GM03348 (cell line): ENCODE data around the gene GNRH2.
"Not testable (repeated sequence)": the region's sequence is repeated elsewhere in the genome, so short reads cannot be mapped to it uniquely, and the experiment has no call there.

ENCODE experiments used
- DNase-seq: peaks from one replicate; pipeline ENCODE4 v3.0.0; 2012; ENCODE audit warnings: low spot score

Gene GNRH2

GRCh38 chr20:3043322-3043721, at the start of gene GNRH2:
Gene GNRH2, plus strand, starts transcription at chr20:3043622. Its CDS starts 793 bp downstream, at chr20:3044415.
- no peak for DNase-seq

DNA sequence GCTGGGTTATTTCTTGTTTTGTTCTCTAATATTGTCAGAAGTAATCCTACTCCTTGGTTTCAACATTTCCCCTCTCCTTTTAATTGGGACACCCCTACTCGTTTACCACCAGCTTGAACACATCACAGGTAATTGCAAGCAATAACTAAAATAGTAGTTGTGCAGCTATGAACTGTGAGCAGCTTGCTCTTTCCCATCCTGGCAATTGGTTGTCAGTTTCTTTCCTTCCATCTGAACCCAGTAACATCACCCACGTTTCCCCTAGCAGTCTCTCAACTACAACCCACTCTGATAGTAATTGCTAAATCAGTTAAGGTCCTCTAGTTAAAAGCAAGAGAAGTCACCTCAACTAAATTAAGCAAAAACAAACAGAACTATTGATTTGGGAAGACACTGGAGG, 47.6 kb upstream of the GNRH2 start:
- no peak for DNase-seq

GRCh38 chr20:2998728-2999127, 44.7 kb upstream of the GNRH2 start:
- DNase-seq: no peak

DNA sequence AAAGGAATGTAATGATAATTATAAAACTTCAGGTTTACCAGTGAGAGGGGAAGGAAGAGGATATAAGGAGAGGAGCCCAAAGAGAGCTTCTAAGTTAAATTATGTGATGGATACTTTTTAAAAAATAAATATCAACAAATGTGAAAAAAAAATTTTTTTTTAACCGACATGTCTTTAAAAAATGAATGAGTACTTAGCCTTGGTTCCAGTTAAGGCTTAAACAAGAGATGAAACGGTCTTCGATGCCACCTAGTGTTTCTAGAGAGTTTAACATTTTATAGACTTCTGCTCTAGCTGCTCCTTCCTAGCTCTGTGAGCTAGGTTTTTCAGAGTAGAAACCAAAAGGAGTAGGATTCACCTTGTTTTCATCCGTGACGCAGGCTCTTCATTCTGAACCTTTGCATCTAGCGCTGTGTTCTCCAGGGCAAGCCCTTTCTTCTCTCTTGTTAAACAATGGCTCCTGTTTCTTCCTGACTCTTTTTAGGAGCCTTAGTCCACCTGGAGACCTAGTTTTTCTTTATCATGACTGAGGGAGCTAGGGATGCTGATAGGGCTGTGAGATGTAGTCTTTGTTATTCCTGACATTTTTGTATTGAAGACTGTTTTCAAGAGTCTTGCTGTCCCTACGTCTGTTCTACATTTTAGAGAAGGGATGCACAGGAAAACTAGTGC, 42.4 kb upstream of the GNRH2 start:
- peak; percentile 78 for DNase-seq

- no peak for DNase-seq
These were observed 40.0 kb upstream of the GNRH2 start for GRCh38 chr20:3003416-3003815.

DNA sequence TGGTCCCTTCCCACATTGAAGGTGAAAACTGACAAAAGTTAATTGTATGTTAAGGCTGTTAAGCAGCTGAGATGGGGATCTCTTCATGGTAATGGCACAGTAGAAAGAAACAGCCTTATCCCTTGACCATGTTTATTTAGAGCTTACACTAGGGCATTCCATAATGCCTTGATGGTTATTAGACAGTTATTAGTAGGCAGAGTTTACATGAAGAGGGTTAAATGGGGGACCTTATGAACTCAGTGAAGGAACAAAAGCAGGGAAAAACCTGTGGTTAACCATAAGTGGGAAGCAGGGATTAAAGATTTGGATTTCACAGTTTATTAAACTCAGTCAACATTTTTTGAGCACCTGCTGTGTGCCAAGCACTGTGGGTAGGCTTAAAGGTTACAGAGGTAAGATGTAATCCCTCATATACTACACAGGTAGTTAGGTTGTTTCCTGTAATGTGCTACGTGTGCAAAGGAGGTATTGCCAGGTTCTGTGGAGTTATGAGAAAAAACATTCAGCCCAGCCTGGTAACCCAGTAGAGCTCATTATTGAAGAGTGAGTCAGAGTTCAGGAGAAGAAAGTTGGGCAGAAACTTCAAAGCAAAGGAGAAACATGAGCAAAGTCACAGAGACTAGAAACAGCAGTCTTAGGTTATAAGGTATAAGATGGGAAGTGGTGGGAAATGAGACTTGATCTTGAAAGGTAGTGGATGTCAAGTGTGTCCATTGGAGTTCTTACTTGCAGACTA, 32.3 kb upstream of the GNRH2 start:
- peak; percentile 53 for DNase-seq

DNA sequence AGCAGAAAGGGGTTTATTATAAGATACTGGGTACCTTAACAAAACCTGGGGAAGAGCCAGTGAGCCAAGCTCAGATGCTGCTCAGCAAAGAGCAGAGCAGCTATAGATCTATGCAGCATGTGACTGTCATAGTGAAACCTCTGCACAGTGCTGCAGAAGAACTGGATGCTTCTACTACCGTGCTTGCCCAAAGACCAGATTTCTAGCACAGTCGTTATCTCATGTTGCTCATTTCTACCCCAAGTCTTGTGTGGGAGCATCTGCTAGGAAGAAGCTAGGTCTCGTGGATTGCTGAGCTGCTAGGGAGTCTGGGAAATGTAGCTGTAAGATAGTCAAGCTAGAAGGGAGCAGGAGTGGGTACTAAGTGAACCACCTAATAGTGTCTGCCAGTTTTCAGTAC, 31.7 kb upstream of the GNRH2 start:
- DNase-seq: no peak

- no peak for DNase-seq
These were observed 29.7 kb upstream of the GNRH2 start for GRCh38 chr20:3013771-3014170.

DNA sequence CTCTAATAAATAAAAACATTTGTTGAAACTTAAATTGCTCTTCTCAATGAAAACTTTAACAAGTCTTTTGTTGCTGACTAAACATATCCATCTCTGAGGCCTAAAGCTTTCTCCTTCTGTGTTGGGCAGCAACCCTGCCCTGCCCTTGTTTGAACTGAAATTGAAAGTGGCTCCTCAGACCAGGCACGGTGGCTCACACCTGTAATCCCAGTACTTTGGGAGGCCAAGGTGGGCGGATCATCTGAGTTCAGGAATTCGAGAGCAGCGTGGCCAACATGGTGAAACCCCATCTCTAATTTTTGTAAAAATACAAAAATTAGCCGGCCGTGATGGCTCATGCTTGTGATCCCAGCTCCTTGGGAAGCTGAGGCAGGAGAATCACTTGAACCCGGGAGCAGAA, 29.2 kb upstream of the GNRH2 start:
- DNase-seq: no peak

DNA sequence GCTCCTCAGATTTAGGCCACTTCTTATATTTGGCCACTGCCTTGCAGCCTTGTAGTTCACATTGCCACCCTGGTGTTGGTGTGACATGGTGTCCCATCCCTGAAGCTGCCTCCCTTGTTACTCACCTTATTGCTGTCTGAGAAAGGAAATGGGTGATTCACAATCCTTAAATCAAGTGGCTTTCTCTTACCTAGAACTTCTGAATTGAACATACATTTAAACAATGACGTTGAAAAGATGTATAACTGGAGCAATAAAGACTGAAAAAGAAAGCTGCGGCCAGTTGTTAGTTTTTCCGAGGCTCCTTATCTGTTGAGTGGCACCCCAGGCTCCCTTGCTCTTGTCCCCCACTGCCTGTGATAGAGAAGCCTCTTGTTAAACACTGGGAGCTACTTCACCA, 28.8 kb upstream of the GNRH2 start:
- no peak for DNase-seq

DNA sequence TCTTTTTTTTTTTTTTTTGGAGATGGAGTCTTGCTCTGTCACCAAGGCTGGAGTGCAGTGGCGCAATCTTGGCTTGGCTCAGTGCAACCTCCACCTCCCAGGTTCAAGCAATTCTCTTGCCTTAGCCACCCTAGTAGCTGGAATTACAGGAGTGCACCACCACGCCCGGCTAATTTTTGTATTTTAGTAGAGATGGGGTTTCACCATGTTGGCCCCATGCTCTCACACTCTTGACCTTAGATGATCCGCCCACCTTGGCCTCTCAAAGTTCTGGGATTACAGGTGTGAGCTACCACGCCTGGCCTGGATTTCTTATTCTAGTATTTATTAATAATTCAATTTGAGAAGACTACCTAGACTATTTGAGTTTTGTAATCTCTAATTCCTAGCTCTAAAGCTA, 28.1 kb upstream of the GNRH2 start:
- DNase-seq: not testable (repeated sequence)

- DNase-seq: no peak
These were observed 22.1 kb upstream of the GNRH2 start for GRCh38 chr20:3021327-3021726.

- no peak for DNase-seq
These were observed 21.6 kb upstream of the GNRH2 start for GRCh38 chr20:3021777-3022176.

DNA sequence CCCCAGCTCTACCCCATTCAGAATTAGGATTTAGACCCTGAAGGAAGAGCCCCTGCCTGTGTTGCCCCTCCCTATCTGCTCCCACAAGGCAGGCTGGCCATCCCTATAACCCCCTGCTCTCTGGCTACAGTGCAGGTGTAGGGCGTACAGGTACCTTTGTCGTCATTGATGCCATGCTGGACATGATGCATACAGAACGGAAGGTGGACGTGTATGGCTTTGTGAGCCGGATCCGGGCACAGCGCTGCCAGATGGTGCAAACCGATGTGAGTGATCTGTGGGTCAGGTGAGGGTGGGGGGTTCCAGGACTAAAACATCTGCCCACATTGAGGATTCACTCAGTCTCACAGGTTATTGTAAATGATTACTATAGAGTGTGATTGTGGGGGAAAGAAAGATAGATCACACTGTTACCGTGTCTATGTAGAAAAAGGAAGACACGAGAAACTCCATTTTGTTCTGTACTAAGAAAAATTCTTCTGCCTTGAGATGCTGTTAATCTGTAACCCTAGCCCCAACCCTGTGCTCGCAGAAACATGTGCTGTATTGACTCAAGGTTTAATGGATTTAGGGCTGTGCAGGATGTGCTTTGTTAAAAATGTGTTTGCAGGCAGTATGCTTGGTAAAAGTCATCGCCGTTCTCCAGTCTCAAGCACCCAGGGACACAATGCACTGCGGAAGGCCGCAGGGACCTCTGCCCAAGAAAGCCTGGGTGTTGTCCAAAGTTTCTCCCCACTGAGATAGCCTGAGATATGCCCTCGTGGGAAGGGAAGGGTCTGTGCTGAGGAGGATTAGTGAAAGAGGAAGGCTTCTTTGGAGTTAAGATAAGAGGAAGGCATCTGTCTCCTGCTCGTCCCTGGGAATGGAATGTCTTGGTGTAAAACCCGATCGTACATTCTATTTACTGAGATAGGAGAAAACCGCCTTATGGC, 20.6 kb upstream of the GNRH2 start:
- DNase-seq: not testable (repeated sequence)

GRCh38 chr20:3027987-3028386, 15.4 kb upstream of the GNRH2 start:
- DNase-seq: no peak

DNA sequence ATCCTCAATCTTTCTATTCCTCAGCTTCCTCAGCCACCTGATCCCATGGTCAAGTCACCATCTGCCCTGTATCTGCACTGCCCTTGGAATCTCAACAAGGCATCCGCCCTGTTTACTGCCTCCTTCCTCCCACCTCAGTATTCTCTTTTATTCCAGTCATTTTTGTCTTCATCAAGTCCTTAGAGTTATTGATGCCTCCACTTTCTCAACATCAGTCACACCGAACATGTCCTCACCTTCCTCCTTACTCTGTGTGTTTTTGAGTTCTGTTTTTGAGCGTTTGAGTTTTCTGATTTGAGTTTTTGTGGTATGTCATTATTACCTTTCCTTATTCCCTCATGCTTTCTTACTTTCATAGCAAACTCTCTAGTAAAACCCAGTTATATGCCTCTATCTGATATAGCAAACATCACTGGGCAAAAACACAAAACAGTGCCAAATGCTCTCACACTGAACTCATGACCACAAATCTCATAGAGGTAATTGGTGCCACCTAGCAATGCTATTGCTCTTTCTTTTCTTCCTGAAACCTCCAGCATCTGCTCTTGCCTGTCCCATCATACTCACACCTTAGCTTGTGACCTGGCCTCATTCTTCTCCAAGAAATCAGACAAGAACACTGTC, 11.8 kb upstream of the GNRH2 start:
- DNase-seq: no peak

- no peak for DNase-seq
These were observed 10.8 kb upstream of the GNRH2 start for GRCh38 chr20:3032624-3033023.

DNA sequence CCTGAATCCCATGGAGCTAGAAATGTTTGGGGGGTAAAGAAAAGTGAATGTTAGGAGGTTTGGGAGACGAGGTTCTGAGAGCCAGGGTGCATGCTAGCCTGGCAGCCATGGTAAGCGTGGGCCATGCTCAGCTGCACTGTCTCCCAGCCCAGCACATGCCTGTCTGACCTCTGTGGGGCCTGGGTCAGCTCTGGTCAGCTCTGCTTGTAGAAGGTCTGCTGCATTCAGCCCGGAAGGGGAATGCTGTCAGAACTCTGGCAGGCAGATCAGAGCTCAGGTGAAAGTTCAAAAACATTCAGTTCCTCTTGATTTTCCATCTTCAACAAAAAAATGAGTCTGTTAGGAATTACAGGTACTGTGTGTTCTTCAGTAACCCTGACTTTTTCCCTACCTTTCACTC, 5.8 kb upstream of the GNRH2 start:
- no peak for DNase-seq

- DNase-seq: no peak
These were observed 5.0 kb upstream of the GNRH2 start for GRCh38 chr20:3038454-3038853.

GRCh38 chr20:3039426-3039825, 4.0 kb upstream of the GNRH2 start:
- no peak for DNase-seq

DNA sequence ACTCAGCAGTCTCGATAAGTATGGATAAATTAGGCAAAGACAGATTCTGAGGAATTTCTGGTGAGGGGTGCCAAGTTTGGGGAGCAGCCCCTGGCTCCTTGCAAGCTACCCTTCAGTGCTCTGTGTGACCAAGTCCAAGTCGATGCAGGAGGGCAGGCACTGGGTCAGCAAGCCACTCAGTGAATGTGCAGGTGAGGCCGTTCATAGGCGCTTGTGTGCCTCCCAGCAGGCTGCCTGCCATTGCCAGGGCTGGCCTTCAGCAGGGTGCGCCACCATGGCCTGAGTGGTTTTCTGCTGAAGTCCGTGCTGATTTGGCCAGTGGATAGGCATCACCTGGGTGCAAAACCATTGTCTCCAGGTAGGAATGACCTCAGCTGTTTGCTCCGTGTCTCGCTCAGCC, 3.3 kb upstream of the GNRH2 start:
- no peak for DNase-seq

- DNase-seq: no peak
These were observed 1.5 kb upstream of the GNRH2 start for GRCh38 chr20:3041854-3042409.
